Measurements from ENCODE around the gene ANTXRL.
"Not testable (repeated sequence)": the region's sequence is repeated elsewhere in the genome, so short reads cannot be mapped to it uniquely, and the experiment has no call there.

ANTXRL gene

GRCh38 chr10:46375406-46375805 is 88.6 kb downstream of the ANTXRL start, which contains the start of gene ANXA8L1:
TSS of gene ANXA8L1 (plus strand) at chr10:46375776. CDS start at chr10:46375852, 76 bp downstream.
- not testable (repeated sequence) for DNase-seq

GRCh38 chr10:46377022-46377421 is 90.2 kb downstream of the ANTXRL start:
- not testable (repeated sequence) for DNase-seq

- not testable (repeated sequence) for DNase-seq
Observed at GRCh38 chr10:46377651-46378050, 90.9 kb downstream of the ANTXRL start.

- DNase-seq, result not testable (repeated sequence)
Observed at GRCh38 chr10:46378108-46378507, 91.3 kb downstream of the ANTXRL start.

- DNase-seq, result not testable (repeated sequence)
Observed at GRCh38 chr10:46379233-46379848, 92.5 kb downstream of the ANTXRL start.
